ENCODE results near the gene MELK. TPM values are rescaled to one million over a fixed set of nuclear protein-coding genes. Genes with fewer than 3 reads are reported as not detected.

The MELK gene
- total RNA-seq: 5.3 and 35.3 TPM in 2 replicates

DNA sequence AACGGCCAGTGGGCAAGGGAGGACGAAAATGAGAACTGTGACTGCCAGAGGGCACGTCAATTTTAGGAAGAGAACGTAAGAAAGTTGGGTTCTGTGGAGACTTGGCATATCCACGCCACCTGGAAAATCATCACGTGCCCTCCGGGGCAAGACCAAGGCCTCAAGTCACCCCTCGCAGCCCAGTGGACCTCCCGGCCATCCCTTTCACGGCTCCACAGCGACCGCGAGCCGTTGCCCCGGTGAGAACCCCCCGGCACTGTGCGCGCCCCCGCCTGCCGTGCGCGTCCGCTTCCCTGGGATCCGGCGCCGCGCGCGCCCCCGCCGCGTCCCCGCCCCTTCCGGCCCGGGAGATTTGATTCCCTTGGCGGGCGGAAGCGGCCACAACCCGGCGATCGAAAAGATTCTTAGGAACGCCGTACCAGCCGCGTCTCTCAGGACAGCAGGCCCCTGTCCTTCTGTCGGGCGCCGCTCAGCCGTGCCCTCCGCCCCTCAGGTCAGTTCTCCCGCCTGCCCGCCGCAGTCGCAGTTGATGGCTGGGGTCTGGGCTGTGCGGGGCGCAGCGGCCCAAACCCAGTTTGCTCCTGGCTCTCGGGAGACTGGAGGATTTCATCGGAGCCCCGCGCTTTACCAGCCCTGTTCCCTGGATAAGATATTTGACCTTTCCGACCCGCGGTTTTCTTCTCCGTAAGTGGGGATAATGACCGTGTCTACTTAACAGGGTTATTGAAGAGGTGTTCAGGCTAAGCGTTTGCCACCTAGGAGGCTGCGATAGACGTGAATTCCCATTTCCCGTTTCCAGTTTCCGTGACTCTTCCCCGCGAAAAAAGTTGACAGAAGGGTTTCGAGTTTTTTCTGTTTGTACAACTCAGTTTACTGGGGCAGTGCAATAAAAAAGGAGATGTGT, at the start of gene MELK:
MELK (plus strand) TSS at position 381 of the 904 bp plus-strand sequence. CDS start 8,787 bp downstream, outside the sequence.

Other genes with a start within 250 kb of the MELK start
- gene RNF38, start 172.6 kb upstream of the MELK start, total RNA-seq: 7.4 and 10.0 TPM in 2 replicates

Measured in smooth muscle cell of trachea (primary cell).